ENCODE measurements around the gene SLC12A7.
"Not testable (repeated sequence)": the region's sequence is repeated elsewhere in the genome, so short reads cannot be mapped to it uniquely, and the experiment has no call there.

Gene SLC12A7

GRCh38 chr5:1158647-1159340 lies 46.9 kb upstream of the SLC12A7 start:
- Histone ChIP-seq H3K23ac (ENCODE audit: low read length) (no peak overlapping the region), H2AFZ (ENCODE audit: insufficient read depth, low read length, poor library complexity) (no peak overlapping the region), H2BK12ac (ENCODE audit: low read length) (no peak overlapping the region), H2AK5ac (ENCODE audit: low read length) (no peak overlapping the region), H3K18ac (ENCODE audit: low read length) (no peak overlapping the region), H3K79me1 (ENCODE audit: low read length) (no peaks in the 10 kb centered on the region), H2BK5ac (ENCODE audit: low read depth, low read length, poor library complexity) (no peak overlapping the region), H3K4ac (ENCODE audit: low read depth, low read length) (no peak overlapping the region), H3K9me3 (ENCODE audit: insufficient read depth, low read depth, low read length) (peaks cover 25% of the 10 kb centered on the region), H3K4me2 (ENCODE audit: low read length) (no peak overlapping the region), H2BK120ac (ENCODE audit: insufficient read depth, low read length, poor library complexity) (no peak overlapping the region), H3K27me3 (ENCODE audit: insufficient read depth, low read length) (peaks cover 32% of the 10 kb centered on the region), H3K4me3 (ENCODE audit: low read depth, low read length) (no peak overlapping the region), H3K9ac (ENCODE audit: low read length) (no peak overlapping the region), H3K79me2 (ENCODE audit: control insufficient read depth, insufficient read depth, low read length, poor library complexity) (no peaks in the 10 kb centered on the region), H3K14ac (ENCODE audit: low read length) (no peak overlapping the region), H4K8ac (ENCODE audit: low read depth, low read length) (no peak overlapping the region), H3K4me1 (ENCODE audit: control insufficient read depth in 1 of 2, insufficient read depth in 2 of 2, low read length in 2 of 2) (peaks cover 0 to 3% of the 10 kb centered on the region in 2 experiments), H3K36me3 (ENCODE audit: control insufficient read depth in 1 of 2, insufficient read depth in 2 of 2, low read length in 2 of 2) (no peaks in the 10 kb centered on the region), H4K91ac (ENCODE audit: low read depth, low read length) (no peak overlapping the region), H3K27ac (ENCODE audit: low read depth, low read length) (no peak overlapping the region), H4K12ac (ENCODE audit: low read depth, low read length) (no peak overlapping the region)
- WGBS (ENCODE audit: extremely low coverage, insufficient coverage, insufficient read length): no CpG with 5 or more reads among the region's 20 CpGs
- DNase-seq: no peak

DNA sequence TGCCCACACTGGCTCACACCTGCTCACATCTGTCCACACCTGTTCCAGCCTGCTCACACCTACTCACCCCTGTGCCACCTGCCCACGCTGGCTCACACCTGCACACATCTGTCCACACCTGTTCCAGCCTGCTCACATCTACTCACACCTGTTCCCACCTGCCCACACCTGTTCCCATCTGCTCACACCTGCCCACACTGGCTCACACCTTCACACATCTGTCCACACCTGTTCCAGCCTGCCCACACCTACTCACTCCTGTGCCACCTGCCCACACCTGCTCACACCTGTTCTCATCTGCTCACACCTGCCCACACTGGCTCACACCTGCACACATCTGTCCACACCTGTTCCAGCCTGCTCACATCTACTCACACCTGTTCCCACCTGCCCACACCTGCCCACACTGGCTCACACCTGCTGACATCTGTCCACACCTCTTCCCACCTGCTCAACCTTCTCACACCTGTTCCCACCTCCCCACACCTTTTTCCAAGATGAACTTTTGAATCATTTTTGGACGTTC lies 45.7 kb upstream of the SLC12A7 start:
- not testable (repeated sequence) for H3K27ac ChIP-seq (ENCODE audit: low read depth, low read length); H3K18ac ChIP-seq (ENCODE audit: low read length); H3K4me1 ChIP-seq (ENCODE audit: control insufficient read depth in 1 of 2, insufficient read depth in 2 of 2, low read length in 2 of 2); H2BK120ac ChIP-seq (ENCODE audit: insufficient read depth, low read length, poor library complexity); H3K9ac ChIP-seq (ENCODE audit: low read length); H2AFZ ChIP-seq (ENCODE audit: insufficient read depth, low read length, poor library complexity); H3K4me2 ChIP-seq (ENCODE audit: low read length); H2AK5ac ChIP-seq (ENCODE audit: low read length); H4K91ac ChIP-seq (ENCODE audit: low read depth, low read length); H4K8ac ChIP-seq (ENCODE audit: low read depth, low read length); H3K79me2 ChIP-seq (ENCODE audit: control insufficient read depth, insufficient read depth, low read length, poor library complexity); H3K23ac ChIP-seq (ENCODE audit: low read length); H4K12ac ChIP-seq (ENCODE audit: low read depth, low read length); H3K79me1 ChIP-seq (ENCODE audit: low read length); DNase-seq; H2BK12ac ChIP-seq (ENCODE audit: low read length); H3K4ac ChIP-seq (ENCODE audit: low read depth, low read length); H3K14ac ChIP-seq (ENCODE audit: low read length); H2BK5ac ChIP-seq (ENCODE audit: low read depth, low read length, poor library complexity); H3K4me3 ChIP-seq (ENCODE audit: low read depth, low read length); H3K36me3 ChIP-seq (ENCODE audit: control insufficient read depth in 1 of 2, insufficient read depth in 2 of 2, low read length in 2 of 2)
- WGBS (ENCODE audit: extremely low coverage, insufficient coverage, insufficient read length): no CpG with 5 or more reads among the region's 2 CpGs
- Histone ChIP-seq H3K27me3 (ENCODE audit: insufficient read depth, low read length) (peaks cover 32% of the 10 kb centered on the region), H3K9me3 (ENCODE audit: insufficient read depth, low read depth, low read length) (peaks cover 26% of the 10 kb centered on the region)

GRCh38 chr5:1156754-1157460 lies 45.0 kb upstream of the SLC12A7 start:
- Histone ChIP-seq H2AK5ac (ENCODE audit: low read length) (no peak overlapping the region), H3K18ac (ENCODE audit: low read length) (no peak overlapping the region), H4K12ac (ENCODE audit: low read depth, low read length) (no peak overlapping the region), H3K27ac (ENCODE audit: low read depth, low read length) (no peak overlapping the region), H3K4me3 (ENCODE audit: low read depth, low read length) (no peak overlapping the region), H2BK120ac (ENCODE audit: insufficient read depth, low read length, poor library complexity) (no peak overlapping the region), H2AFZ (ENCODE audit: insufficient read depth, low read length, poor library complexity) (no peak overlapping the region), H4K8ac (ENCODE audit: low read depth, low read length) (no peak overlapping the region), H3K4me2 (ENCODE audit: low read length) (no peak overlapping the region), H3K36me3 (ENCODE audit: control insufficient read depth in 1 of 2, insufficient read depth in 2 of 2, low read length in 2 of 2) (no peaks in the 10 kb centered on the region), H3K27me3 (ENCODE audit: insufficient read depth, low read length) (peaks cover 32% of the 10 kb centered on the region), H3K9me3 (ENCODE audit: insufficient read depth, low read depth, low read length) (peaks cover 26% of the 10 kb centered on the region), H2BK5ac (ENCODE audit: low read depth, low read length, poor library complexity) (no peak overlapping the region), H2BK12ac (ENCODE audit: low read length) (no peak overlapping the region), H4K91ac (ENCODE audit: low read depth, low read length) (no peak overlapping the region), H3K79me2 (ENCODE audit: control insufficient read depth, insufficient read depth, low read length, poor library complexity) (no peaks in the 10 kb centered on the region), H3K9ac (ENCODE audit: low read length) (no peak overlapping the region), H3K79me1 (ENCODE audit: low read length) (no peaks in the 10 kb centered on the region), H3K14ac (ENCODE audit: low read length) (no peak overlapping the region), H3K4me1 (ENCODE audit: control insufficient read depth in 1 of 2, insufficient read depth in 2 of 2, low read length in 2 of 2) (peaks cover 0 to 3% of the 10 kb centered on the region in 2 experiments), H3K23ac (ENCODE audit: low read length) (no peak overlapping the region), H3K4ac (ENCODE audit: low read depth, low read length) (no peak overlapping the region)
- no peak for DNase-seq
- WGBS (ENCODE audit: extremely low coverage, insufficient coverage, insufficient read length): no CpG with 5 or more reads among the region's 11 CpGs

GRCh38 chr5:1156033-1156753 lies 44.3 kb upstream of the SLC12A7 start:
- peaks cover 32% of the 10 kb centered on the region for H3K27me3 ChIP-seq (ENCODE audit: insufficient read depth, low read length)
- no CpG with 5 or more reads among the region's 51 CpGs for WGBS (ENCODE audit: extremely low coverage, insufficient coverage, insufficient read length)
- H3K79me2 ChIP-seq (ENCODE audit: control insufficient read depth, insufficient read depth, low read length, poor library complexity): no peaks in the 10 kb centered on the region

More at GRCh38 chr5:1156033-1156753, 44.3 kb upstream of the SLC12A7 start:
- Histone ChIP-seq H3K4ac (ENCODE audit: low read depth, low read length) (no peak overlapping the region), H3K4me1 (ENCODE audit: control insufficient read depth in 1 of 2, insufficient read depth in 2 of 2, low read length in 2 of 2) (peaks cover 0 to under 1% of the 10 kb centered on the region in 2 experiments), H3K27ac (ENCODE audit: low read depth, low read length) (no peak overlapping the region), H4K12ac (ENCODE audit: low read depth, low read length) (no peak overlapping the region), H3K79me1 (ENCODE audit: low read length) (no peaks in the 10 kb centered on the region), H4K8ac (ENCODE audit: low read depth, low read length) (no peak overlapping the region), H2BK12ac (ENCODE audit: low read length) (no peak overlapping the region), H2BK5ac (ENCODE audit: low read depth, low read length, poor library complexity) (no peak overlapping the region), H3K36me3 (ENCODE audit: control insufficient read depth in 1 of 2, insufficient read depth in 2 of 2, low read length in 2 of 2) (no peaks in the 10 kb centered on the region), H3K23ac (ENCODE audit: low read length) (no peak overlapping the region), H4K91ac (ENCODE audit: low read depth, low read length) (no peak overlapping the region), H2AFZ (ENCODE audit: insufficient read depth, low read length, poor library complexity) (no peak overlapping the region), H3K18ac (ENCODE audit: low read length) (no peak overlapping the region), H3K9ac (ENCODE audit: low read length) (no peak overlapping the region), H2BK120ac (ENCODE audit: insufficient read depth, low read length, poor library complexity) (no peak overlapping the region), H3K4me2 (ENCODE audit: low read length) (no peak overlapping the region), H3K9me3 (ENCODE audit: insufficient read depth, low read depth, low read length) (peaks cover 26% of the 10 kb centered on the region), H2AK5ac (ENCODE audit: low read length) (no peak overlapping the region), H3K14ac (ENCODE audit: low read length) (no peak overlapping the region), H3K4me3 (ENCODE audit: low read depth, low read length) (no peak overlapping the region)
- DNase-seq: no peak

All from trophoblast cell (in vitro differentiated cells and primary cell).